Right cardiac atrium (tissue), 5 donors: ENCODE measurements around the gene MRPL38. TPM values are rescaled to one million over a fixed set of nuclear protein-coding genes. Genes with fewer than 3 reads are reported as not detected.
A peak's percentile ranks its signal among the peaks of the same experiment; 100 is the strongest.
"Not testable (repeated sequence)": the region's sequence is repeated elsewhere in the genome, so short reads cannot be mapped to it uniquely, and the experiment has no call there.

Experiments
- ATAC-seq, 2 donors: fragments of 200-7000 bp; cut with Tn5 transposase; one replicate each; pipeline versions ENCODE4 v1.8.0 to v1.9.1; 2020; ENCODE audit warnings: moderate library complexity in 2 of 2, mild to moderate bottlenecking in 1 of 2
- DNase-seq, 3 donors: peaks; one replicate each; pipeline ENCODE4 v3.0.0-alpha.2; 2020
- H3K27ac ChIP-seq: one replicate; pipeline ENCODE4 v1.5.1; 2013; ENCODE audit warnings: mild to moderate bottlenecking, low read length, control low read depth, moderate library complexity
- H3K27me3 ChIP-seq: one replicate; pipeline ENCODE4 v1.6.1; 2013; ENCODE audit not compliant: control insufficient read depth, insufficient read depth
- H3K4me1 ChIP-seq: one replicate; pipeline ENCODE4 v1.6.1; 2013; ENCODE audit warnings: low read length; ENCODE audit not compliant: control insufficient read depth, insufficient read depth
- H3K4me3 ChIP-seq: one replicate; pipeline ENCODE4 v1.5.1; 2013; ENCODE audit warnings: low read length, control low read depth
- H3K9me3 ChIP-seq: one replicate; pipeline ENCODE4 v1.6.1; 2013; ENCODE audit warnings: low read length; ENCODE audit not compliant: control insufficient read depth
- WGBS: extraction: QIAGEN DNeasy Blood & Tissue Kit; methylation state at CpG from one replicate; pipeline ENCODE4 v1.1.7; 2013; 5-methylcytosine and 5-hydroxymethylcytosine counted together
- intact Hi-C, 4 donors: fragments of 100-400 bp; cut with DNase I; formaldehyde crosslinking; loops; one replicate each; pipeline versions ENCODE4 v1.11.0 to v1.14.0; 2022 to 2023
- polyA plus RNA-seq: library from polyadenylated mRNA; stranded (reverse); fragments of 200-250 nt; gene quantifications from one replicate; pipeline ENCODE4 v1.2.3, GENCODE V29; 2013
- total RNA-seq, 4 donors: library from RNA; stranded (reverse); fragmentation: NEBNext Ultra II Directional; extraction: Animal tissue kit (Norgen Biotek cat#: 25700); gene quantifications; one replicate each; pipeline ENCODE4 v1.2.1, GENCODE V29; 2021
- donor health status: healthy with polysubstance abuse.
- donor health status: DM: no; HTN: yes; CAD: no.
- donor health status: DM: no; HTN: no; CAD: no.
- donor health status: DM: no; HTN: yes; CAD: no; lungs with severe emphysema.
- donor health status: DM: yes; HTN: yes; CAD: no.

The MRPL38 gene
- total and polyA plus RNA-seq, 5 donors = 57.9 to 94.2 (median 76.2) TPM

- Histone ChIP-seq H3K27me3 (no peaks in the 10 kb centered on the region), H3K4me1 (peaks cover 4% of the 10 kb centered on the region), H3K9me3 (no peaks in the 10 kb centered on the region), H3K27ac (peak overlapping the region; percentile 37), H3K4me3 (no peak overlapping the region)
- WGBS = 12% methylated on average over 8 of the region's 8 CpGs
- intact Hi-C loops = no loop called here
- ATAC-seq (peak; percentile 87 to 92), DNase-seq (peak; percentile 84 to 89 (median 85))
These were observed 40.2 kb downstream of the MRPL38 start for GRCh38 chr17:75864448-75864871.

GRCh38 chr17:75861927-75862317, 42.8 kb downstream of the MRPL38 start:
- 71% methylated on average over 9 of the region's 9 CpGs for WGBS
- no peak for DNase-seq
- Histone ChIP-seq H3K9me3 (no peaks in the 10 kb centered on the region), H3K4me1 (peaks cover 4% of the 10 kb centered on the region), H3K27me3 (no peaks in the 10 kb centered on the region), H3K4me3 (no peak overlapping the region), H3K27ac (no peak overlapping the region)
- ATAC-seq = no peak
- intact Hi-C loops = no loop called here

GRCh38 chr17:75859358-75859757, 45.3 kb downstream of the MRPL38 start:
- intact Hi-C loops, H3K9me3 ChIP-seq, DNase-seq, H3K4me3 ChIP-seq, H3K4me1 ChIP-seq, ATAC-seq, H3K27ac ChIP-seq, H3K27me3 ChIP-seq: not testable (repeated sequence)
- WGBS = 87% methylated on average over 10 of the region's 10 CpGs

- no peak for DNase-seq
- Histone ChIP-seq H3K4me3 (peak overlapping the region; percentile 78), H3K27me3 (no peaks in the 10 kb centered on the region), H3K9me3 (no peaks in the 10 kb centered on the region), H3K27ac (peak overlapping the region; percentile 99), H3K4me1 (peaks cover 3% of the 10 kb centered on the region)
- ATAC-seq = no peak
- WGBS = 1% methylated on average over 24 of the region's 24 CpGs
- intact Hi-C loops = no loop called here
These were observed 48.5 kb downstream of the MRPL38 start for GRCh38 chr17:75856062-75856756.

- peak within 1 kb of the TSS; percentile 99 for H3K27ac ChIP-seq
- peak; percentile 95 to 96 for ATAC-seq
- DNase-seq = peak; percentile 98 to 99 (median 98)
- peaks cover 3% of the 10 kb centered on the region for H3K4me1 ChIP-seq
- intact Hi-C loops = no loop called here
- H3K4me3 ChIP-seq = peak within 1 kb of the TSS; percentile 90
- WGBS = under 1% methylated on average over 58 of the region's 58 CpGs
- H3K9me3 ChIP-seq = no peaks in the 10 kb centered on the region
- H3K27me3 ChIP-seq = no peaks in the 10 kb centered on the region
These were observed 49.2 kb downstream of the MRPL38 start, which contains the start of gene WBP2 for GRCh38 chr17:75855310-75856061. TSS of gene WBP2 (minus strand) at chr17:75855335. CDS start at chr17:75855297, 38 bp downstream.

GRCh38 chr17:75854881-75855309, 49.8 kb downstream of the MRPL38 start:
- intact Hi-C loops = no loop called here
- under 1% methylated on average over 19 of the region's 19 CpGs for WGBS

GRCh38 chr17:75854101-75854748, 50.5 kb downstream of the MRPL38 start:
- intact Hi-C loops = no loop called here
- Histone ChIP-seq H3K4me3 (peak overlapping the region; percentile 90), H3K27ac (peak overlapping the region; percentile 59), H3K4me1 (peaks cover 9% of the 10 kb centered on the region), H3K27me3 (no peaks in the 10 kb centered on the region), H3K9me3 (no peaks in the 10 kb centered on the region)
- ATAC-seq (peak in 1 of 2 donors; percentile 7), DNase-seq (peak in 1 of 3 donors; percentile 31)
- 19% methylated on average over 7 of the region's 7 CpGs for WGBS

More at GRCh38 chr17:75854881-75855309, 49.8 kb downstream of the MRPL38 start:
- H3K9me3 ChIP-seq = no peaks in the 10 kb centered on the region
- H3K27ac ChIP-seq = peak overlapping the region; percentile 59
- peaks cover 3% of the 10 kb centered on the region for H3K4me1 ChIP-seq
- DNase-seq (no peak), ATAC-seq (peak; percentile 23 to 36)
- H3K27me3 ChIP-seq = no peaks in the 10 kb centered on the region
- peak overlapping the region; percentile 90 for H3K4me3 ChIP-seq

- no peaks in the 10 kb centered on the region for H3K27me3 ChIP-seq
- ATAC-seq (no peak), DNase-seq (no peak)
- no peak overlapping the region for H3K27ac ChIP-seq
- intact Hi-C loops = no loop called here
- H3K4me1 ChIP-seq = peaks cover 9% of the 10 kb centered on the region
- H3K9me3 ChIP-seq = no peaks in the 10 kb centered on the region
- no peak overlapping the region for H3K4me3 ChIP-seq
- 67% methylated on average over 7 of the region's 7 CpGs for WGBS
These were observed 51.3 kb downstream of the MRPL38 start for GRCh38 chr17:75853433-75853832.

GRCh38 chr17:75851693-75851991, 53.0 kb downstream of the MRPL38 start:
- H3K4me3 ChIP-seq, H3K27me3 ChIP-seq, DNase-seq, H3K9me3 ChIP-seq, intact Hi-C loops, ATAC-seq: not testable (repeated sequence)
- WGBS = 93% methylated on average over 15 of the region's 15 CpGs
- Histone ChIP-seq H3K4me1 (peaks cover 13% of the 10 kb centered on the region), H3K27ac (peak overlapping the region; percentile 31)

- no peaks in the 10 kb centered on the region for H3K9me3 ChIP-seq
- WGBS = 82% methylated on average over 12 of the region's 12 CpGs
- no peaks in the 10 kb centered on the region for H3K27me3 ChIP-seq
- H3K4me1 ChIP-seq = peaks cover 13% of the 10 kb centered on the region
- no peak for ATAC-seq
- DNase-seq = peak in 1 of 3 donors; percentile 36
- H3K27ac ChIP-seq = peak overlapping the region; percentile 31
- intact Hi-C loops = no loop called here
- H3K4me3 ChIP-seq = no peak overlapping the region
These were observed 53.6 kb downstream of the MRPL38 start for GRCh38 chr17:75850928-75851692.
